Erythroblast (primary cell): Measurements from ENCODE around the gene NLRC5.

ENCODE experiments used
- DNase-seq, 2 experiments: peaks; one replicate each; lab custom pipeline; 2025; lab: John Stamatoyannopoulos, UW
- GATA1 ChIP-seq: IDR thresholded peaks from 2 replicates; pipeline ENCODE4 v1.6.1; 2011; ENCODE audit warnings: low read depth, mild to moderate bottlenecking, control low read depth, low read length, moderate library complexity
- POLR2A ChIP-seq: IDR thresholded peaks from 2 replicates; pipeline ENCODE4 v1.6.1; 2011; ENCODE audit warnings: mild to moderate bottlenecking, low read length

Gene NLRC5

GRCh38 chr16:57127836-57128235, 138.5 kb downstream of the NLRC5 start:
- no peak for DNase-seq
- TF ChIP-seq POLR2A (no peak), GATA1 (no peak)

- TF ChIP-seq POLR2A (no peak), GATA1 (no peak)
- no peak for DNase-seq
Observed at GRCh38 chr16:57128771-57129389, 139.5 kb downstream of the NLRC5 start.

- no peak for DNase-seq
- no peak for TF ChIP-seq POLR2A
Observed at GRCh38 chr16:57130950-57131321, 141.6 kb downstream of the NLRC5 start.

GRCh38 chr16:57131351-57131970, 142.1 kb downstream of the NLRC5 start:
- TF ChIP-seq POLR2A (no peak), GATA1 (no peak)
- no peak for DNase-seq

GRCh38 chr16:57132470-57132869, 143.1 kb downstream of the NLRC5 start:
- DNase-seq, result no peak
- no peak for TF ChIP-seq POLR2A
- no peak for TF ChIP-seq GATA1

GRCh38 chr16:57133031-57133430, 143.7 kb downstream of the NLRC5 start:
- DNase-seq, result no peak
- TF ChIP-seq POLR2A, result no peak
